ENCODE results near the gene HDDC2. TPM values are rescaled to one million over a fixed set of nuclear protein-coding genes. Genes with fewer than 3 reads are reported as not detected.

Gene HDDC2
- total and polyA plus RNA-seq, 2 experiments from 2014 or later = 69.5 to 131 TPM

GRCh38 chr6:125227244-125227643, 74.5 kb downstream of the HDDC2 start:
- no peaks in the 10 kb centered on the region for H3K27me3 Mint-ChIP-seq (ENCODE audit: insufficient read depth, low read depth, poor library complexity)
- DNase-seq (ENCODE audit: low spot score) (no peak), ATAC-seq (no peak)
- Histone ChIP-seq H3K4me1 (ENCODE audit: insufficient read depth) (no peaks in the 10 kb centered on the region), H3K4me2 (no peak overlapping the region), H3F3A (replicated peaks; ENCODE audit: low read depth) (no peaks in the 10 kb centered on the region), H3K27me3 (ENCODE audit: insufficient read depth) (no peaks in the 10 kb centered on the region), H4K20me1 (replicated peaks; ENCODE audit: insufficient read depth) (no peaks in the 10 kb centered on the region), H2AFZ (no peak overlapping the region), H3K27ac (ENCODE audit: low read depth) (no peak overlapping the region), H3K36me3 (ENCODE audit: insufficient read depth) (no peaks in the 10 kb centered on the region), H3K4me3 (no peak overlapping the region), H3K9me2 (ENCODE audit: insufficient read depth) (no peaks in the 10 kb centered on the region), H3K79me2 (replicated peaks; ENCODE audit: insufficient read depth) (no peaks in the 10 kb centered on the region)
- peaks cover 13% of the 10 kb centered on the region; the same call in 2 of the 3 replicates for H3K4me1 Mint-ChIP-seq
- H3K27ac Mint-ChIP-seq = no peak overlapping the region
- H3K36me3 Mint-ChIP-seq (ENCODE audit: low read depth) = no peaks in the 10 kb centered on the region
- H3K9me3 Mint-ChIP-seq = no peaks in the 10 kb centered on the region
- TF ChIP-seq ZNF462 (CRISPR knock-in tag; IDR thresholded peaks at IDR 0.05) (no peak), POLR2AphosphoS5 (IDR thresholded peaks at IDR 0.05; ENCODE audit: low read depth) (no peak), ZNF331 (CRISPR knock-in tag; IDR thresholded peaks at IDR 0.05; ENCODE audit: low read depth) (no peak), ETS1 (IDR thresholded peaks at IDR 0.05) (no peak), CTCF (conservative IDR thresholded peaks at IDR 0.05; ENCODE audit: low read depth in 2 of 2) (no peak), ZNF114 (CRISPR knock-in tag; IDR thresholded peaks at IDR 0.05) (no peak), STAT1 (IDR thresholded peaks at IDR 0.05; ENCODE audit: unreplicated experiment) (no peak), JUNB (IDR thresholded peaks at IDR 0.05; ENCODE audit: unreplicated experiment) (no peak), CREB1 (CRISPR knock-in tag; IDR thresholded peaks at IDR 0.05; ENCODE audit: low read depth) (no peak), REST (IDR thresholded peaks at IDR 0.05; ENCODE audit: unreplicated experiment) (no peak), NANOG (IDR thresholded peaks at IDR 0.05; ENCODE audit: borderline replicate concordance) (no peak), EZH2 (IDR thresholded peaks at IDR 0.05; ENCODE audit: low read depth, unreplicated experiment) (no peak), EZH2phosphoT487 (IDR thresholded peaks at IDR 0.05; ENCODE audit: unreplicated experiment) (no peak)
- H3K4me3 Mint-ChIP-seq = no peak overlapping the region
